Liver (tissue), 9 donors: ENCODE data around the gene TRIP13. TPM values are rescaled to one million over a fixed set of nuclear protein-coding genes. Genes with fewer than 3 reads are reported as not detected.

ENCODE experiments used
- DNase-seq: peaks from one replicate; pipeline ENCODE4 v3.0.0-alpha.2; 2017; ENCODE audit warnings: low spot score
- H3K27ac ChIP-seq, 2 donors: one replicate each; pipeline ENCODE4 v1.7.0; 2013; ENCODE audit warnings: inconsistent platforms in 2 of 2, low read length in 2 of 2, control low read depth in 1 of 2, low read depth in 1 of 2, mild to moderate bottlenecking in 1 of 2
- H3K27me3 ChIP-seq, 4 donors: one replicate each; pipeline versions ENCODE4 v1.6.1 to v1.7.0; 2013; ENCODE audit warnings: low read length in 3 of 4, inconsistent platforms in 1 of 4, mild to moderate bottlenecking in 1 of 4, moderate library complexity in 1 of 4; ENCODE audit not compliant: control insufficient read depth in 4 of 4, insufficient read depth in 4 of 4
- H3K36me3 ChIP-seq, 4 donors: one replicate each; pipeline versions ENCODE4 v1.6.1 to v1.7.0; 2013; ENCODE audit warnings: low read length in 3 of 4, mild to moderate bottlenecking in 3 of 4, low read depth in 1 of 4, moderate library complexity in 1 of 4; ENCODE audit not compliant: control insufficient read depth in 4 of 4, insufficient read depth in 3 of 4
- H3K4me1 ChIP-seq, 4 donors: one replicate each; pipeline versions ENCODE4 v1.6.1 to v1.7.0; 2013; ENCODE audit warnings: low read length in 3 of 4, mild to moderate bottlenecking in 3 of 4, moderate library complexity in 1 of 4; ENCODE audit not compliant: control insufficient read depth in 4 of 4, insufficient read depth in 4 of 4
- H3K4me3 ChIP-seq, 3 donors: one replicate each; pipeline versions ENCODE4 v1.6.1 to v1.7.0; 2013; ENCODE audit warnings: low read length in 3 of 3, control low read depth in 1 of 3, low read depth in 1 of 3, mild to moderate bottlenecking in 1 of 3
- H3K9ac ChIP-seq, 2 donors: one replicate each; pipeline ENCODE4 v1.7.0; 2013; ENCODE audit warnings: low read length in 2 of 2, mild to moderate bottlenecking in 2 of 2, moderate library complexity in 2 of 2, control low read depth in 1 of 2, low read depth in 1 of 2
- H3K9me3 ChIP-seq, 4 donors: one replicate each; pipeline versions ENCODE4 v1.6.1 to v1.7.0; 2013; ENCODE audit warnings: low read length in 3 of 4; ENCODE audit not compliant: control insufficient read depth in 4 of 4
- ATF3 ChIP-seq: IDR thresholded peaks from 2 replicates; pipeline ENCODE4 v1.6.1; 2016; ENCODE audit warnings: antibody characterized with exemption
- EGR1 ChIP-seq, 2 donors: IDR thresholded peaks; 2 replicates each; pipeline ENCODE4 v1.6.1; 2016 to 2018; ENCODE audit warnings: antibody characterized with exemption in 2 of 2, low read depth in 2 of 2
- FOXA1 ChIP-seq: IDR thresholded peaks from 2 replicates; pipeline ENCODE4 v1.6.1; 2016; ENCODE audit warnings: antibody characterized with exemption
- FOXA2 ChIP-seq: IDR thresholded peaks from 2 replicates; pipeline ENCODE4 v1.6.1; 2016; ENCODE audit warnings: antibody characterized with exemption
- GABPA ChIP-seq, 2 donors: IDR thresholded peaks in 1 of 2; conservative IDR thresholded peaks in 1 of 2; 2 replicates each; pipeline ENCODE4 v1.6.1; 2016; ENCODE audit warnings: antibody characterized with exemption in 2 of 2, mild to moderate bottlenecking in 1 of 2, moderate library complexity in 1 of 2
- HNF4A ChIP-seq, 2 donors: conservative IDR thresholded peaks; 2 replicates each; pipeline ENCODE4 v1.6.1; 2016; ENCODE audit warnings: antibody characterized with exemption in 2 of 2, mild to moderate bottlenecking in 2 of 2
- HNF4G ChIP-seq: IDR thresholded peaks from 2 replicates; pipeline ENCODE4 v1.6.1; 2016; ENCODE audit warnings: antibody characterized with exemption
- JUND ChIP-seq, 2 donors: IDR thresholded peaks; 2 replicates each; pipeline ENCODE4 v1.6.1; 2016; ENCODE audit warnings: antibody characterized with exemption in 2 of 2
- NR2F2 ChIP-seq: IDR thresholded peaks from 2 replicates; pipeline ENCODE4 v1.6.1; 2016; ENCODE audit warnings: antibody characterized with exemption
- RAD21 ChIP-seq, 2 donors: IDR thresholded peaks; 2 replicates each; pipeline ENCODE4 v1.6.1; 2016; ENCODE audit warnings: antibody characterized with exemption in 2 of 2, mild to moderate bottlenecking in 2 of 2
- REST ChIP-seq: IDR thresholded peaks from 2 replicates; pipeline ENCODE4 v1.6.1; 2016; ENCODE audit warnings: antibody characterized with exemption, mild to moderate bottlenecking
- RXRA ChIP-seq, 2 donors: IDR thresholded peaks; 2 replicates each; pipeline ENCODE4 v1.6.1; 2017 to 2018; ENCODE audit warnings: antibody characterized with exemption in 2 of 2, mild to moderate bottlenecking in 1 of 2
- SP1 ChIP-seq: IDR thresholded peaks from 2 replicates; pipeline ENCODE4 v1.6.1; 2018; ENCODE audit warnings: antibody characterized with exemption, mild to moderate bottlenecking
- TAF1 ChIP-seq: conservative IDR thresholded peaks from 2 replicates; pipeline ENCODE4 v1.6.1; 2016; ENCODE audit warnings: antibody characterized with exemption, mild to moderate bottlenecking
- YY1 ChIP-seq: IDR thresholded peaks from 2 replicates; pipeline ENCODE4 v1.6.1; 2016; ENCODE audit warnings: antibody characterized with exemption, mild to moderate bottlenecking
- ZBTB33 ChIP-seq: IDR thresholded peaks from 2 replicates; pipeline ENCODE4 v1.6.1; 2016; ENCODE audit warnings: antibody characterized with exemption
- WGBS: extraction: QIAGEN DNeasy Blood & Tissue Kit; methylation state at CpG from one replicate; pipeline ENCODE4 v1.1.7; 2013; 5-methylcytosine and 5-hydroxymethylcytosine counted together
- polyA plus RNA-seq, 2 donors: library from polyadenylated mRNA; stranded (reverse) in 1 of 2; unstranded in 1 of 2; fragments of 200-250 nt in 1 of 2; fragments of >200 nt in 1 of 2; fragmentation: Nextera tagmentation in 1 of 2; extraction: Ambion mirVana in 1 of 2; gene quantifications; one replicate each; pipeline versions ENCODE4 v1.2.1 to v1.2.3, GENCODE V29; 2013 to 2015
- total RNA-seq, 2 donors: library from RNA; depleted of rRNA; stranded (reverse); fragments of >200 nt; gene quantifications; one replicate each; pipeline ENCODE4 v1.2.3, GENCODE V29; 2014
- TF ChIP-seq, protein P1 (sequence below): fragments of 150-350 bp; IDR thresholded peaks from 2 replicates; pipeline ENCODE4 v1.5.1; 2017; ENCODE audit warnings: improper control_type of control experiment, low read depth, low read length; ENCODE audit not compliant: missing input control
- TF ChIP-seq, protein P2 (sequence below): IDR thresholded peaks from 2 replicates; pipeline ENCODE4 v1.6.1; 2016; ENCODE audit warnings: antibody characterized with exemption
- donor health status: healthy.
- donor health status: healthy.
- donor health status: healthy.
- donor health status: healthy.
- donor health status: healthy.

TRIP13 gene
- total and polyA plus RNA-seq, 4 donors, result 0.42 to 12.4 (median 0.84) TPM

DNA sequence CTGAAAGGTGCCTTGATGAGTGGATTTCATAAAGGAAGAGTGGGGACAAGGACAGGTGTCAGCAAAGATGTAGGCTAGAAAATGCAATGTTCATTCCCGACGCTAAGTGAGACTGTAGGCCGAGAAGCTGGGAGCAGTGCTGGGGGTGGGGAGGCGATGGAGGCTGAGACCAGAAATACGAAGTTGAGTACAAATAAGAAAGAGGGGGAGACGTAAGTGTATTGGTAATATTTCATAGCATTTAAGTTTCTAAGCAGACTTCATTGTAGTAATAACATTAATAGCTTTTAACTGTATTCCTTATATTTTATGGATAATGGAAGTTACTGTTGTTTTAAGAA, 11.0 kb downstream of the TRIP13 start:
- no peak overlapping the region for H3K9ac ChIP-seq
- no peak overlapping the region for H3K27ac ChIP-seq
- H3K4me3 ChIP-seq, result no peak overlapping the region
- H3K4me1 ChIP-seq, result no peaks in the 10 kb centered on the region
- DNase-seq, result no peak
- no peaks in the 10 kb centered on the region for H3K9me3 ChIP-seq
- WGBS, result 95% methylated on average over 6 of the region's 6 CpGs
- no peaks in the 10 kb centered on the region for H3K36me3 ChIP-seq
- no peaks in the 10 kb centered on the region for H3K27me3 ChIP-seq
- TF ChIP-seq RAD21 (IDR thresholded peaks at IDR 0.05) (no peak), ZBTB33 (no peak), EGR1 (IDR thresholded peaks at IDR 0.05; ENCODE audit: low read depth in 2 of 2) (no peak), REST (no peak), YY1 (no peak), JUND (IDR thresholded peaks at IDR 0.05) (no peak), FOXA2 (no peak), HNF4G (no peak), SP1 (no peak), ATF3 (no peak), FOXA1 (no peak), GABPA (IDR thresholded peaks at IDR 0.05 in 1 of 2, conservative IDR thresholded peaks at IDR 0.05 in 1 of 2) (no peak), TAF1 (no peak), RXRA (IDR thresholded peaks at IDR 0.05) (no peak), NR2F2 (no peak)
- TF ChIP-seq, protein P1, sequence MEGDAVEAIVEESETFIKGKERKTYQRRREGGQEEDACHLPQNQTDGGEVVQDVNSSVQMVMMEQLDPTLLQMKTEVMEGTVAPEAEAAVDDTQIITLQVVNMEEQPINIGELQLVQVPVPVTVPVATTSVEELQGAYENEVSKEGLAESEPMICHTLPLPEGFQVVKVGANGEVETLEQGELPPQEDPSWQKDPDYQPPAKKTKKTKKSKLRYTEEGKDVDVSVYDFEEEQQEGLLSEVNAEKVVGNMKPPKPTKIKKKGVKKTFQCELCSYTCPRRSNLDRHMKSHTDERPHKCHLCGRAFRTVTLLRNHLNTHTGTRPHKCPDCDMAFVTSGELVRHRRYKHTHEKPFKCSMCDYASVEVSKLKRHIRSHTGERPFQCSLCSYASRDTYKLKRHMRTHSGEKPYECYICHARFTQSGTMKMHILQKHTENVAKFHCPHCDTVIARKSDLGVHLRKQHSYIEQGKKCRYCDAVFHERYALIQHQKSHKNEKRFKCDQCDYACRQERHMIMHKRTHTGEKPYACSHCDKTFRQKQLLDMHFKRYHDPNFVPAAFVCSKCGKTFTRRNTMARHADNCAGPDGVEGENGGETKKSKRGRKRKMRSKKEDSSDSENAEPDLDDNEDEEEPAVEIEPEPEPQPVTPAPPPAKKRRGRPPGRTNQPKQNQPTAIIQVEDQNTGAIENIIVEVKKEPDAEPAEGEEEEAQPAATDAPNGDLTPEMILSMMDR, result no peak
- TF ChIP-seq, protein P2, sequence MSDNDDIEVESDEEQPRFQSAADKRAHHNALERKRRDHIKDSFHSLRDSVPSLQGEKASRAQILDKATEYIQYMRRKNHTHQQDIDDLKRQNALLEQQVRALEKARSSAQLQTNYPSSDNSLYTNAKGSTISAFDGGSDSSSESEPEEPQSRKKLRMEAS, result no peak

DNA sequence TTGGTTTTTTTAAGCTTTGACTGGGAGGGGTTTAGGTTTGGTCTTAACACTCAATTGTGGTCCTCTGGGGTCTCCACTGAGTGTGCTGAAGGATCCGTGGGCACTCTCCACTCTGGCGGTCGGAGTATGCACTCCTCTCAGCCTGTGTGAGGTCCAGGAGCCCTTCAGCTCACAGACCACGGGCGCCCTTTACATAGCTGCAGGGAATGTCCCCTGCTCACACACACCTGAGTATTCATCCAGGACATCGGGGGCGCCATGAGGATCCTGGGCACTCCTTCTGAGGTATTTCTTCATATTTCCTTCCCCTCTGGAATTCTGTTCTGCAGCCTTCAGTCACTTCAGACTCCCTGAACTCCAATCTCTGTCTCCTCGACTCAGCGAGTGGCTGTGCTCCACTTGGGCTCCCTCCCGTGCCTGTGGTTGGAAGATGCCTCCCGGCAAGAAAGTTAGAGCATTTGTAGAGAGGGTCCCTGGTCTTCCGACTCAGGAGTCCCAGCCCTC, 12.5 kb downstream of the TRIP13 start:
- H3K36me3 ChIP-seq, result no peaks in the 10 kb centered on the region
- H3K9me3 ChIP-seq, result no peaks in the 10 kb centered on the region
- H3K27ac ChIP-seq, result no peak overlapping the region
- no peak overlapping the region for H3K4me3 ChIP-seq
- WGBS, result 95% methylated on average over 12 of the region's 12 CpGs
- no peak overlapping the region for H3K9ac ChIP-seq
- no peaks in the 10 kb centered on the region for H3K4me1 ChIP-seq
- no peaks in the 10 kb centered on the region for H3K27me3 ChIP-seq
- no peak for DNase-seq
- no peak for TF ChIP-seq ATF3
- no peak for TF ChIP-seq FOXA1
- no peak for TF ChIP-seq FOXA2
- TF ChIP-seq HNF4G, result no peak
- no peak for TF ChIP-seq JUND (IDR thresholded peaks at IDR 0.05)
- TF ChIP-seq GABPA (IDR thresholded peaks at IDR 0.05 in 1 of 2, conservative IDR thresholded peaks at IDR 0.05 in 1 of 2), result no peak
- TF ChIP-seq EGR1 (IDR thresholded peaks at IDR 0.05; ENCODE audit: low read depth in 2 of 2), result no peak
- TF ChIP-seq HNF4A (conservative IDR thresholded peaks at IDR 0.05), result no peak
- no peak for TF ChIP-seq YY1
- TF ChIP-seq RAD21 (IDR thresholded peaks at IDR 0.05), result no peak
- TF ChIP-seq, protein P1, result no peak
- TF ChIP-seq ZBTB33, result no peak
